GM23338 (cell line): ENCODE data around the gene FRMD3. TPM values are rescaled to one million over a fixed set of nuclear protein-coding genes. Genes with fewer than 3 reads are reported as not detected.

Source experiments
- ATAC-seq: fragments of 200-7000 bp; cut with Tn5 transposase; 3 replicates; pipeline ENCODE4 v1.9.1; 2020
- DNase-seq: peaks from one replicate; pipeline ENCODE4 v3.0.0-alpha.2; 2015; ENCODE audit warnings: low spot score
- H2AFZ ChIP-seq: fragments of 200-600 bp; sonication (generic); 2 replicates; pipeline ENCODE4 v1.8.0; 2016; ENCODE audit warnings: antibody characterized with exemption, mild to moderate bottlenecking, moderate library complexity
- H3F3A ChIP-seq: fragments of 200-600 bp; sonication (generic); replicated peaks from 2 replicates; pipeline ENCODE4 v1.8.0; 2017; ENCODE audit warnings: antibody characterized with exemption, mixed run types, low read depth
- H3K27ac ChIP-seq: fragments of 200-600 bp; sonication (generic); 2 replicates; pipeline ENCODE4 v1.6.1; 2016; ENCODE audit warnings: low read depth
- H3K27me3 ChIP-seq: fragments of 200-600 bp; sonication (generic); 2 replicates; pipeline ENCODE4 v1.8.0; 2016; ENCODE audit warnings: mild to moderate bottlenecking, mixed run types, moderate library complexity; ENCODE audit not compliant: insufficient read depth
- H3K36me3 ChIP-seq: fragments of 200-600 bp; sonication (generic); 2 replicates; pipeline ENCODE4 v1.8.0; 2016; ENCODE audit warnings: mild to moderate bottlenecking; ENCODE audit not compliant: insufficient read depth
- H3K4me1 ChIP-seq: fragments of 200-600 bp; sonication (generic); 2 replicates; pipeline ENCODE4 v1.8.0; 2016; ENCODE audit warnings: mild to moderate bottlenecking, moderate library complexity; ENCODE audit not compliant: insufficient read depth
- H3K4me2 ChIP-seq: fragments of 200-600 bp; sonication (generic); 2 replicates; pipeline ENCODE4 v1.7.1; 2017; ENCODE audit warnings: mixed run types
- H3K4me3 ChIP-seq: fragments of 200-600 bp; sonication (generic); 2 replicates; pipeline ENCODE4 v1.6.1; 2016; ENCODE audit warnings: mixed run types
- H3K79me2 ChIP-seq: fragments of 200-600 bp; sonication (generic); replicated peaks from 2 replicates; pipeline ENCODE4 v1.8.0; 2017; ENCODE audit warnings: mild to moderate bottlenecking; ENCODE audit not compliant: insufficient read depth
- H3K9me2 ChIP-seq: fragments of 200-600 bp; sonication (generic); 2 replicates; pipeline ENCODE4 v1.8.0; 2017; ENCODE audit not compliant: insufficient read depth
- H4K20me1 ChIP-seq: fragments of 200-600 bp; sonication (generic); replicated peaks from 2 replicates; pipeline ENCODE4 v1.8.0; 2017; ENCODE audit warnings: mild to moderate bottlenecking; ENCODE audit not compliant: insufficient read depth
- H3K27ac Mint-ChIP-seq: 2 replicates; pipeline ENCODE4 v1.8.0; 2020; ENCODE audit warnings: inconsistent platforms, mild to moderate bottlenecking, moderate library complexity, mixed read lengths
- H3K27me3 Mint-ChIP-seq: 3 replicates; pipeline ENCODE4 v1.8.0; 2022; ENCODE audit warnings: low read depth, mild to moderate bottlenecking, moderate library complexity, mixed read lengths, inconsistent platforms; ENCODE audit not compliant: insufficient read depth, poor library complexity
- H3K36me3 Mint-ChIP-seq: 3 replicates; pipeline ENCODE4 v1.8.0; 2021; ENCODE audit warnings: low read depth, mild to moderate bottlenecking, inconsistent platforms, moderate library complexity, mixed read lengths
- H3K4me1 Mint-ChIP-seq: 3 replicates; pipeline ENCODE4 v1.8.0; 2020; ENCODE audit warnings: mild to moderate bottlenecking, inconsistent platforms, mixed read lengths
- H3K4me3 Mint-ChIP-seq: 3 replicates; pipeline ENCODE4 v1.8.0; 2021; ENCODE audit warnings: moderate library complexity, mild to moderate bottlenecking, inconsistent platforms, mixed read lengths
- H3K9me3 Mint-ChIP-seq: 3 replicates; pipeline ENCODE4 v1.8.0; 2020; ENCODE audit warnings: moderate library complexity, mild to moderate bottlenecking, inconsistent platforms, mixed read lengths
- CREB1 ChIP-seq: fragments of 250-450 bp; sonication (Bioruptor Pico); IDR thresholded peaks from 2 replicates; pipeline ENCODE4 v1.5.0; 2020; ENCODE audit warnings: low read depth, mild to moderate bottlenecking, moderate library complexity
- EZH2 ChIP-seq: fragments of 200-600 bp; sonication (generic); IDR thresholded peaks from one replicate; pipeline ENCODE4 v1.8.0; 2017; ENCODE audit warnings: antibody characterized with exemption, mild to moderate bottlenecking, low read depth; ENCODE audit not compliant: unreplicated experiment
- EZH2phosphoT487 ChIP-seq: fragments of 200-600 bp; sonication (generic); IDR thresholded peaks from one replicate; pipeline ENCODE4 v1.8.1; 2018; ENCODE audit warnings: antibody characterized with exemption; ENCODE audit not compliant: unreplicated experiment
- JUNB ChIP-seq: IDR thresholded peaks from one replicate; pipeline ENCODE4 v1.6.1; 2016; ENCODE audit warnings: antibody characterized with exemption; ENCODE audit not compliant: unreplicated experiment
- NANOG ChIP-seq: IDR thresholded peaks from 2 replicates; pipeline ENCODE4 v1.6.1; 2016; ENCODE audit warnings: antibody characterized with exemption, borderline replicate concordance
- POLR2AphosphoS5 ChIP-seq: IDR thresholded peaks from 2 replicates; pipeline ENCODE4 v1.6.1; 2016; ENCODE audit warnings: antibody characterized with exemption, low read depth
- STAT1 ChIP-seq: IDR thresholded peaks from one replicate; pipeline ENCODE4 v1.6.1; 2016; ENCODE audit warnings: antibody characterized with exemption; ENCODE audit not compliant: unreplicated experiment
- ZNF114 ChIP-seq: fragments of 250-450 bp; sonication (Bioruptor Pico); IDR thresholded peaks from 2 replicates; pipeline ENCODE4 v1.5.0; 2020; ENCODE audit warnings: mild to moderate bottlenecking, moderate library complexity
- ZNF331 ChIP-seq: fragments of 250-450 bp; sonication (Bioruptor Pico); IDR thresholded peaks from 2 replicates; pipeline ENCODE4 v1.5.0; 2020; ENCODE audit warnings: low read depth, mild to moderate bottlenecking, moderate library complexity
- polyA plus RNA-seq: library from polyadenylated mRNA; unstranded; fragments of >200 nt; fragmentation: Nextera tagmentation; extraction: Ambion mirVana; gene quantifications from 2 replicates; pipeline ENCODE4 v1.2.1, GENCODE V29; 2016
- total RNA-seq: library from RNA; depleted of rRNA; stranded (reverse); fragments of >200 nt; shearing (Covaris generic); gene quantifications from 2 replicates; pipeline ENCODE4 v1.2.3, GENCODE V29; 2014
- TF ChIP-seq, protein P1 (sequence below), 2 experiments: fragments of 200-600 bp in 1 of 2; sonication (generic) in 1 of 2; conservative IDR thresholded peaks; 2 replicates each; pipeline versions ENCODE4 v1.5.1 to v1.6.1; 2016 to 2017; ENCODE audit warnings: antibody characterized with exemption in 2 of 2, low read depth in 2 of 2, mild to moderate bottlenecking in 2 of 2, moderate library complexity in 1 of 2
- TF ChIP-seq, protein P2 (sequence below): IDR thresholded peaks from one replicate; pipeline ENCODE4 v1.6.1; 2018; ENCODE audit warnings: antibody characterized with exemption; ENCODE audit not compliant: unreplicated experiment
- TF ChIP-seq, protein P3 (sequence below): IDR thresholded peaks from 2 replicates; pipeline ENCODE4 v1.6.1; 2016; ENCODE audit warnings: antibody characterized with exemption

The FRMD3 gene
- total and polyA plus RNA-seq, 2 experiments from 2014 or later: 0.47 to 1.2 TPM

DNA sequence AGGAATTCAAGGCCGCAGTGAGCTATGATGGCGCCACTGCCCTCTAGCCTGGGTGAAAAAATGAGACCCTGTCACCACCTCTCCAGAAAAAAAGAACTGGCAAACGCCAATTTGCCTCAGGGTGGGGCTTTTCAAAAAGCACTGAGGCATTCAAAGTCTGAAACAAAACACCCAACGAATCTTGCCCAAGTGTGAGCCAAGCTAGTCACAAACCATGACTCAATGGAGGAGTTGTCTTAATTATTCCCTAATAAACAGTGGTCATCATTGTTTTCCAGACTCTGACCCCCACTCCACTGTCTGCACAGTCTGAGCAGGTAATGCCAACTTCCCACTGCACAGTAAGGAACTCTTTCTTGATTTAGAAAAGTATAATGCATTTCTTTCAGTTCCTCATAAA lies 16.8 kb downstream of the FRMD3 start (continued):
- TF ChIP-seq, protein P1, sequence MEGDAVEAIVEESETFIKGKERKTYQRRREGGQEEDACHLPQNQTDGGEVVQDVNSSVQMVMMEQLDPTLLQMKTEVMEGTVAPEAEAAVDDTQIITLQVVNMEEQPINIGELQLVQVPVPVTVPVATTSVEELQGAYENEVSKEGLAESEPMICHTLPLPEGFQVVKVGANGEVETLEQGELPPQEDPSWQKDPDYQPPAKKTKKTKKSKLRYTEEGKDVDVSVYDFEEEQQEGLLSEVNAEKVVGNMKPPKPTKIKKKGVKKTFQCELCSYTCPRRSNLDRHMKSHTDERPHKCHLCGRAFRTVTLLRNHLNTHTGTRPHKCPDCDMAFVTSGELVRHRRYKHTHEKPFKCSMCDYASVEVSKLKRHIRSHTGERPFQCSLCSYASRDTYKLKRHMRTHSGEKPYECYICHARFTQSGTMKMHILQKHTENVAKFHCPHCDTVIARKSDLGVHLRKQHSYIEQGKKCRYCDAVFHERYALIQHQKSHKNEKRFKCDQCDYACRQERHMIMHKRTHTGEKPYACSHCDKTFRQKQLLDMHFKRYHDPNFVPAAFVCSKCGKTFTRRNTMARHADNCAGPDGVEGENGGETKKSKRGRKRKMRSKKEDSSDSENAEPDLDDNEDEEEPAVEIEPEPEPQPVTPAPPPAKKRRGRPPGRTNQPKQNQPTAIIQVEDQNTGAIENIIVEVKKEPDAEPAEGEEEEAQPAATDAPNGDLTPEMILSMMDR (conservative IDR thresholded peaks at IDR 0.05; ENCODE audit: low read depth in 2 of 2): no peak
- no peak for TF ChIP-seq STAT1
- no peak for TF ChIP-seq CREB1
- no peak for TF ChIP-seq POLR2AphosphoS5
- no peak for TF ChIP-seq ZNF114 (CRISPR knock-in tag)
- TF ChIP-seq, protein P2, sequence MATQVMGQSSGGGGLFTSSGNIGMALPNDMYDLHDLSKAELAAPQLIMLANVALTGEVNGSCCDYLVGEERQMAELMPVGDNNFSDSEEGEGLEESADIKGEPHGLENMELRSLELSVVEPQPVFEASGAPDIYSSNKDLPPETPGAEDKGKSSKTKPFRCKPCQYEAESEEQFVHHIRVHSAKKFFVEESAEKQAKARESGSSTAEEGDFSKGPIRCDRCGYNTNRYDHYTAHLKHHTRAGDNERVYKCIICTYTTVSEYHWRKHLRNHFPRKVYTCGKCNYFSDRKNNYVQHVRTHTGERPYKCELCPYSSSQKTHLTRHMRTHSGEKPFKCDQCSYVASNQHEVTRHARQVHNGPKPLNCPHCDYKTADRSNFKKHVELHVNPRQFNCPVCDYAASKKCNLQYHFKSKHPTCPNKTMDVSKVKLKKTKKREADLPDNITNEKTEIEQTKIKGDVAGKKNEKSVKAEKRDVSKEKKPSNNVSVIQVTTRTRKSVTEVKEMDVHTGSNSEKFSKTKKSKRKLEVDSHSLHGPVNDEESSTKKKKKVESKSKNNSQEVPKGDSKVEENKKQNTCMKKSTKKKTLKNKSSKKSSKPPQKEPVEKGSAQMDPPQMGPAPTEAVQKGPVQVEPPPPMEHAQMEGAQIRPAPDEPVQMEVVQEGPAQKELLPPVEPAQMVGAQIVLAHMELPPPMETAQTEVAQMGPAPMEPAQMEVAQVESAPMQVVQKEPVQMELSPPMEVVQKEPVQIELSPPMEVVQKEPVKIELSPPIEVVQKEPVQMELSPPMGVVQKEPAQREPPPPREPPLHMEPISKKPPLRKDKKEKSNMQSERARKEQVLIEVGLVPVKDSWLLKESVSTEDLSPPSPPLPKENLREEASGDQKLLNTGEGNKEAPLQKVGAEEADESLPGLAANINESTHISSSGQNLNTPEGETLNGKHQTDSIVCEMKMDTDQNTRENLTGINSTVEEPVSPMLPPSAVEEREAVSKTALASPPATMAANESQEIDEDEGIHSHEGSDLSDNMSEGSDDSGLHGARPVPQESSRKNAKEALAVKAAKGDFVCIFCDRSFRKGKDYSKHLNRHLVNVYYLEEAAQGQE: no peak

DNA sequence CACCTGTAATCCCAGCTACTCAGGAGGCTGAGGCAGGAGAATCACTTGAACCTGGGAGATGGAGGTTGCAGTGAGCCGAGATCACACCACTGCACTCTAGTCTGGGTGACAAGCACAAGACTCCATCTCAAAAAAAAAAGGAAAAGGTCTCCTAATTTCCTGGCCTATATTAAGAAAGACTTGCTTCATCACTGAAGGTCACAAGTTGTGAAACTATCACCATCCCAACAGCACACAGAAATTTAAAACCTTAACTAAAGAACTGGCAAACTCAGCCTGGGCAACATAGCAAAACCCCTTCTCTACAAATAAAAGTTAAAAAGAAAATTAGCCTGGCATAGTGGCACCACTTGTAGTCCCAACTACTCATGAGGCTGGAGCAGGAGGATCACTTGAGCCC lies 17.2 kb downstream of the FRMD3 start:
- Mint-ChIP-seq H3K27ac (no peak overlapping the region), H3K9me3 (peaks cover 14% of the 10 kb centered on the region), H3K36me3 (peaks cover 6% of the 10 kb centered on the region; the same call in 1 of the 3 replicates), H3K4me3 (no peak overlapping the region), H3K27me3 (peaks cover 3% of the 10 kb centered on the region), H3K4me1 (no peaks in the 10 kb centered on the region; the same call in 2 of the 3 replicates)
- Histone ChIP-seq H3F3A (no peaks in the 10 kb centered on the region), H3K9me2 (no peaks in the 10 kb centered on the region), H3K4me1 (no peaks in the 10 kb centered on the region), H2AFZ (no peak overlapping the region), H3K4me2 (no peak overlapping the region), H3K27me3 (no peaks in the 10 kb centered on the region), H3K79me2 (no peaks in the 10 kb centered on the region), H3K4me3 (no peak overlapping the region), H3K36me3 (no peaks in the 10 kb centered on the region), H4K20me1 (no peaks in the 10 kb centered on the region), H3K27ac (no peak overlapping the region)
- DNase-seq (no peak), ATAC-seq (no peak)
- TF ChIP-seq ZNF114 (CRISPR knock-in tag): no peak
- no peak for TF ChIP-seq JUNB
- TF ChIP-seq, protein P1 (conservative IDR thresholded peaks at IDR 0.05; ENCODE audit: low read depth in 2 of 2): no peak
- no peak for TF ChIP-seq CREB1
- no peak for TF ChIP-seq NANOG
- TF ChIP-seq ZNF331 (CRISPR knock-in tag): no peak
- TF ChIP-seq STAT1: no peak
- TF ChIP-seq EZH2: no peak
- TF ChIP-seq, protein P3, sequence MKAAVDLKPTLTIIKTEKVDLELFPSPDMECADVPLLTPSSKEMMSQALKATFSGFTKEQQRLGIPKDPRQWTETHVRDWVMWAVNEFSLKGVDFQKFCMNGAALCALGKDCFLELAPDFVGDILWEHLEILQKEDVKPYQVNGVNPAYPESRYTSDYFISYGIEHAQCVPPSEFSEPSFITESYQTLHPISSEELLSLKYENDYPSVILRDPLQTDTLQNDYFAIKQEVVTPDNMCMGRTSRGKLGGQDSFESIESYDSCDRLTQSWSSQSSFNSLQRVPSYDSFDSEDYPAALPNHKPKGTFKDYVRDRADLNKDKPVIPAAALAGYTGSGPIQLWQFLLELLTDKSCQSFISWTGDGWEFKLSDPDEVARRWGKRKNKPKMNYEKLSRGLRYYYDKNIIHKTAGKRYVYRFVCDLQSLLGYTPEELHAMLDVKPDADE: no peak
- TF ChIP-seq EZH2phosphoT487: no peak
- TF ChIP-seq, protein P2: no peak
